ENCODE data around the gene MSH5.
A peak's percentile ranks its signal among the peaks of the same experiment; 100 is the strongest.

Gene MSH5

DNA sequence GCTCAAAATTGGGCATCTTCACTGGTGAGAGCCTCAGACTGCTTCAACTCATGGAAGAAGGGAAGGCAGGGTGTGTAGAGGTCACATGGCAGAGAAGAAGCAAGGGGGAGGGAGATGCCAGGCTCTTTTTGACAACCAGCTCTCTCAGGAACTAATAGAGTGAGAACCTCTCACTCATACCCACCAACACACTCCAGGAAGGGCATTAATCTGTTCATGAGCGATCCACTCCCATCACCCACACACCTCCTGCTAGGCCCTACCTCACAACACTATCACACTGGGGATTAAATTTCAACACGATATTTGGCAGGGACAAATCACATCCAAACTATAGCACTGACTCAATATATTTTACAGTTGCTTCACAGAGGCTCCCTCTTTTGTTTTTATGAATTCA, 2.0 kb downstream of the MSH5 start:
- intact Hi-C loops (cut with micrococcal nuclease) = no loop called here
- Mint-ChIP-seq H3K36me3 (ENCODE audit: low read depth) (peaks cover 51% of the 10 kb centered on the region), H3K9me3 (no peaks in the 10 kb centered on the region), H3K27ac (peak overlapping the region; percentile 20), H3K27me3 (no peaks in the 10 kb centered on the region), H3K4me1 (ENCODE audit: low read depth) (peaks cover 58% of the 10 kb centered on the region), H3K4me3 (no peak overlapping the region)

DNA sequence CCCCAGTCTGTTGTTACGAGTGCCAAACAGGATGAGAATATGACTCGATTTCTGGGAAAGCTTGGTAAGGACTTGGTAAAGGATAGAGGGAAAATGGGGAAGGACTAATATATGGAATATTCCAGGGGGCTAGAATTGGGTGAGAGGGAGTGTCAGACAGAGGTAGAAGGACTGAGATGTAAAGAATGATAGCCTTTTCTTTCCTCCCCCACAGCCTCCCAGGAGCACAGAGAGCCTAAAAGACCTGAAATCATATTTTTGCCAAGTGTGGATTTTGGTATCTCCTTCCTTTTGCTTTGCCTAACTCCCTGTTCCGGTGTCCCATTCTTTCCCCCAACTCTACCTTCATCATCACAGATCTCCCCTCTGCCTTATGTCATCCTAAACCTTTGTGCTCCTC, 3.1 kb downstream of the MSH5 start:
- intact Hi-C loops (cut with micrococcal nuclease) = no loop called here
- peaks cover 52% of the 10 kb centered on the region for H3K4me1 Mint-ChIP-seq (ENCODE audit: low read depth)
- H3K27ac Mint-ChIP-seq = no peak overlapping the region
- H3K9me3 Mint-ChIP-seq = no peaks in the 10 kb centered on the region
- H3K36me3 Mint-ChIP-seq (ENCODE audit: low read depth) = peaks cover 60% of the 10 kb centered on the region
- no peak overlapping the region for H3K4me3 Mint-ChIP-seq
- no peaks in the 10 kb centered on the region for H3K27me3 Mint-ChIP-seq

DNA sequence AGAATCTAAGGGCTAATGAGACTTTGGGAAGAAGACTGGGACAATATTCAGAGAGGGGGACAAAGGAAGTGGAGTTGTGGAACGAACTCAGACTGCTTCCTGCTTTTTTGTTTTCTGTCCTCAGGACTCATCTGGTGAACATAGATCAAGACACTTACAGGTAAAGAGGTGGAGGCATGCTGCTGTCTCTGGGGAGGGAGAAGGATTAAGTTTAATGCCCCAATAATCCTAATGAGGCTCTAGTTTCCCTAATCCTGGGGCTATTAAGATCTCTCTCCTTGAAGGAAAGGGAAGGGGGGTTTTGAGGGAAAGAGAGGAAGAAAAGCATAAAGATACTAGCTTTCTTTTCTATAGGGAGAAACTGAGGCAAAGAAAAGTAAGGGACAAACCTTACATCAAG, 4.6 kb downstream of the MSH5 start:
- Mint-ChIP-seq H3K27ac (peak overlapping the region; percentile 31), H3K27me3 (no peaks in the 10 kb centered on the region), H3K36me3 (ENCODE audit: low read depth) (peaks cover 60% of the 10 kb centered on the region), H3K4me3 (no peak overlapping the region), H3K4me1 (ENCODE audit: low read depth) (peaks cover 37% of the 10 kb centered on the region), H3K9me3 (no peaks in the 10 kb centered on the region)
- intact Hi-C loops (cut with micrococcal nuclease) = no loop called here

DNA sequence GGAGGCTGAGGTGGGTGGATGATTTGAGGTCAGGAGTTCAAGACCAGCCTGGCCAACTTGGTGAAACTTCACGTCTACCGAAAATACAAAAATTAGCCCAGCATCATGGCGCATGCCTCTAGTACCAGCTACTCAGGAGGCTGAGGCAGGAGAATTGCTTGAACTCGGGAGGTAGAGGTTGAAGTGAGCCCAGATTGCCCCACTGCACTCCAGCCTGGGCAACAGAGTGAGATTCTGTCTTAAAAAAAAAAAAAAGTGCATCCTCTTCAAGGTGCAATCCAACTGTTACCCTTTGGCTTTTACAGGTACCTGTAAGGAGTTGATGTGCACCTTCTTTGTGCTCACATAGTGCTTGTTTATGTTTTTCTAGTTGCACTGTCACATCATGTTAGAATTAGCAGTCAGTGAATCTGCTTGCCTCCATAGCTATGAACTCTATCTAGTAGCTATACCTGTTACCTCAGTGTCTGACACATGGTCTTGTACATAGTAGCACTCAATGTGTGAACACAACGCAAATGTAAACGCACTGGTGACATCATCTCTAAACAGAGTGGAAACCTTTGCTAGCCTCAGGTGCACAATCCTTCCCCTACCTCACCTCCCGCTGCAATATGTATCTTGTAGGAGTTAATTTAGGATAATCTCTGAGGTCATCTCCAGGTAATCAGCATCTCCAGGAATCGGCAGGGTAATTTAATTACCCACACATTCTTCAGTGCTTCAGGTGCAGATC, 9.7 kb downstream of the MSH5 start:
- Mint-ChIP-seq H3K27ac (no peak overlapping the region), H3K4me3 (no peak overlapping the region), H3K36me3 (ENCODE audit: low read depth) (peaks cover 28% of the 10 kb centered on the region), H3K9me3 (no peaks in the 10 kb centered on the region), H3K27me3 (no peaks in the 10 kb centered on the region), H3K4me1 (ENCODE audit: low read depth) (peaks cover 6% of the 10 kb centered on the region)
- intact Hi-C loops (cut with micrococcal nuclease) = no loop called here

DNA sequence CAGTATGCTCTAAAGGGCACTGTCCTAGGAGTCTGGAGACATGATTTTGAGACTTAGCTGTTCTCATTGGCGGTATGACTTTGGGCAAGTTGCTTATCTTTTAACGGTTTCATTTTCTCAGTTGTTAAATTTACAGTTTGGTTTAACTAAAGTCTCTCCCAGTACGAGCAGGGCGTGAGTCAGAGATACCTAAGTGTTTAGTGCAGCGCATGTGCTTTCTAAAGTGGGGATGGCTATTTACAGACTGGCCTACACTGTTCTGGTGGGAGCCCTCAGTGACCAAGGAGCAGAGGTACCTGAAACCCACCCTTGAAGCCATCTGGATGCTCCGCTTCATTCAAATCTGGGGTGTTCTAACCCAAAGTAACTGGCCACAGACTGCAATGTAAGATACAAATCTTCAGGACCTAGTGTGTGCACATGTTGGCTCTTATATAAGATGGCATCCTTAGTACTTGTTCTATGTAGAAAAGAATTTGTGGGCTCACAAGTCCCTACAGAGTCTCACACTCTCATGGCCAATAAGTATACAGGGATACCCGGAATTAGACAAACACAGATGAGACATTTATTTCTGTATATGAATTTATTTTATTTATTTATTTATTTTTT, 10.7 kb downstream of the MSH5 start:
- Mint-ChIP-seq H3K27ac (no peak overlapping the region), H3K9me3 (no peaks in the 10 kb centered on the region), H3K4me1 (ENCODE audit: low read depth) (peaks cover 5% of the 10 kb centered on the region), H3K36me3 (ENCODE audit: low read depth) (peaks cover 22% of the 10 kb centered on the region), H3K27me3 (no peaks in the 10 kb centered on the region), H3K4me3 (no peak overlapping the region)
- intact Hi-C loops (cut with micrococcal nuclease) = no loop called here

DNA sequence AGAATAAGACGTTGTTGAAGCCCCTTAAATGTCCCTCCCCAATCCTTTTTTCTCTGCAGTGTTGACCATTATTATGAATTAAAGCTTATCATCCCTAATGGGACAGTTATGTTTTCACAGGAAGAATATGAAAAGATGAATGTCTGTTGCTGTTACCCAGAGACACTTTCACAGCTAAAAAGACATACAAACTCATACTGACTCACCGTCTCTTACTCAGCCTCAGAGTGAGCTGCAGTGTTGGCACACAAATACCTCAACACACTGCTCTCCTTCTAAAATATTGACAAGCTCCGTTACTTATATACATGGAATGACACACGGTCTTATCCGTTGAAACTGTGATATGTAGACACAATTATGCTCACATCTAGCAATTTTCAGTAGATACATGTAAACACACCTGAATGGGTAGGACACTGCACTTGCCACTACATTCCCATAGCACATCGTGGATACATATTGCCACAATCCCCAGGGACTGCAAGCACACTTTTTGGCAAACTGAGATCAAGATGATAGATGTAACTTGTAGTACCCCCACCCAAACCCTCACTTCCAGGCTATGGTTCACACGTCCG, 13.0 kb downstream of the MSH5 start:
- H3K4me1 Mint-ChIP-seq (ENCODE audit: low read depth) = no peaks in the 10 kb centered on the region
- no peaks in the 10 kb centered on the region for H3K27me3 Mint-ChIP-seq
- no peaks in the 10 kb centered on the region for H3K9me3 Mint-ChIP-seq
- H3K4me3 Mint-ChIP-seq = no peak overlapping the region
- intact Hi-C loops (cut with micrococcal nuclease) = no loop called here
- no peak overlapping the region for H3K27ac Mint-ChIP-seq
- peaks cover under 1% of the 10 kb centered on the region for H3K36me3 Mint-ChIP-seq (ENCODE audit: low read depth)

DNA sequence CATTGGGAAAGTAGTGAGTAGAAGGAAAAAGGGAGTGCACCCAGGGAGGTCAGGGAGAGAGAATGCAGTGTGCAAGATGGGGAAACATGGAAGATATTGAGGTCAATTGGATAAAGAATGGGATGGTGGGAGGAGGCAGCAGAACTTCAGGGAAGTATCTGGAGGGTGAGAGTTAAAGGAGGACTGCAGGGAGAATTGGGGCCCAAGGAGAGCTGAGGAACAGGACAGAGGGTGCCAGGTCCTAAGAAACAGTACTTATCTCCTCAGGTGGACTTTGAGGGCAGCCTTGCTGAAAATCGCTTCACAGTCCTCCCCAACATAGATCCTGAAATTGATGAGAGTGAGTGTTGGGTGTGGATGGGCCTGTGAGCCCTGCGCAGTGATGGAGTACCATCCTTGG, 18.5 kb downstream of the MSH5 start:
- Mint-ChIP-seq H3K9me3 (no peaks in the 10 kb centered on the region), H3K27ac (no peak overlapping the region), H3K4me1 (ENCODE audit: low read depth) (peaks cover under 1% of the 10 kb centered on the region), H3K4me3 (no peak overlapping the region), H3K36me3 (ENCODE audit: low read depth) (peaks cover 46% of the 10 kb centered on the region), H3K27me3 (no peaks in the 10 kb centered on the region)
- intact Hi-C loops (cut with micrococcal nuclease) = no loop called here

DNA sequence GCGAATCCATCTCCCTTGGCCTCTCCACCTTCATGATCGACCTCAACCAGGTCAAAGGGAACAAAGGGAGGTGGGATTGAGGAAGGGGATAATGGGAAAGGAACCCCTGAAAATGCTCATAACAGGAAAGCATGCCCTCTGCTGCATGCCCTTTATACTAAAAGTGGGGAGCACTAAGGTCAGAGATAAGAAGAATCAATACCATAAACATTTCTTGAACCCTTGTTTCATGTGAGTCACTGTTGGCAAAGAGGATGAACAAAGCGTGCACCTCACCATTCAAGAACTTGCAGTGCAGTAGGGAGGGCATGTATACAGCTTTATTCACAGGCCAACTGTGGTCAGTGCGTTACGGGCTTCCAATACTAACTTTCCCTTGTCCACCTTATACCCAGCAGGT, 21.0 kb downstream of the MSH5 start:
- H3K27ac Mint-ChIP-seq = no peak overlapping the region

DNA sequence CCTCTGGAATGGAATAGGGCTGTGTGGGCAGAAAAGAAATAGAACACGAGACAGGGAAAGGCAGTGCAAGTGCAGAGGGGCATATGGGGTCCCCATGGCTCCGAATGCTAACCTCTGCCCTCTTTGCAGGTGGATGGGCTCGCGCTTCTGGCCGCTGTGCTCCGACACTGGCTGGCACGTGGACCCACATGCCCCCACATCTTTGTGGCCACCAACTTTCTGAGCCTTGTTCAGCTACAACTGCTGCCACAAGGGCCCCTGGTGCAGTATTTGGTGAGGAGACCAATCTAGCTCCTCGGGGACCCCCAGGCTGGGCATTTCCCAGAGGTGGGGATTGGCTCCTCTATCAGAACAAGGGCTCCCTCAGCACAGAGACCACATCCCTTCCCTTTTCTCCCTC, 21.5 kb downstream of the MSH5 start:
- Mint-ChIP-seq H3K4me3 (no peak overlapping the region), H3K27me3 (peaks cover 3% of the 10 kb centered on the region), H3K9me3 (no peaks in the 10 kb centered on the region), H3K27ac (no peak overlapping the region), H3K36me3 (ENCODE audit: low read depth) (peaks cover 52% of the 10 kb centered on the region), H3K4me1 (ENCODE audit: low read depth) (peaks cover 10% of the 10 kb centered on the region)
- intact Hi-C loops (cut with micrococcal nuclease) = no loop called here

More for the DNA sequence above, 21.0 kb downstream of the MSH5 start:
- peaks cover 10% of the 10 kb centered on the region for H3K4me1 Mint-ChIP-seq (ENCODE audit: low read depth)
- H3K36me3 Mint-ChIP-seq (ENCODE audit: low read depth) = peaks cover 52% of the 10 kb centered on the region
- H3K9me3 Mint-ChIP-seq = no peaks in the 10 kb centered on the region
- no peak overlapping the region for H3K4me3 Mint-ChIP-seq
- H3K27me3 Mint-ChIP-seq = peaks cover under 1% of the 10 kb centered on the region
- intact Hi-C loops (cut with micrococcal nuclease) = no loop called here

DNA sequence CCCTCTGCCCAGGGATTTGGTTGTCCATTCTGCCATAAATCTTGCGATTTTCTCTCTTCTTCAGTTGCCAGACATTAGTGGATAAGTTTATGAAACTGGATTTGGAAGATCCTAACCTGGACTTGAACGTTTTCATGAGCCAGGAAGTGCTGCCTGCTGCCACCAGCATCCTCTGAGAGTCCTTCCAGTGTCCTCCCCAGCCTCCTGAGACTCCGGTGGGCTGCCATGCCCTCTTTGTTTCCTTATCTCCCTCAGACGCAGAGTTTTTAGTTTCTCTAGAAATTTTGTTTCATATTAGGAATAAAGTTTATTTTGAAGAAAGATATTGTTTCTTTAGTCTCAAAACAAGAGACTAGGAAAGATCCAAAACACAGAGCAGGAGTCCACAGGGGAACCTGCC, 22.6 kb downstream of the MSH5 start, which contains the start of gene SAPCD1:
SAPCD1 (plus strand) TSS at position 301 of the 400 bp plus-strand sequence. CDS start 399 bp downstream, outside the sequence.
- Mint-ChIP-seq H3K4me3 (no peak within 1 kb of the TSS), H3K4me1 (ENCODE audit: low read depth) (peaks cover 14% of the 10 kb centered on the region), H3K27ac (no peak within 1 kb of the TSS), H3K9me3 (no peaks in the 10 kb centered on the region), H3K36me3 (ENCODE audit: low read depth) (peaks cover 52% of the 10 kb centered on the region), H3K27me3 (peaks cover 3% of the 10 kb centered on the region)
- intact Hi-C loops (cut with micrococcal nuclease) = no loop called here

DNA sequence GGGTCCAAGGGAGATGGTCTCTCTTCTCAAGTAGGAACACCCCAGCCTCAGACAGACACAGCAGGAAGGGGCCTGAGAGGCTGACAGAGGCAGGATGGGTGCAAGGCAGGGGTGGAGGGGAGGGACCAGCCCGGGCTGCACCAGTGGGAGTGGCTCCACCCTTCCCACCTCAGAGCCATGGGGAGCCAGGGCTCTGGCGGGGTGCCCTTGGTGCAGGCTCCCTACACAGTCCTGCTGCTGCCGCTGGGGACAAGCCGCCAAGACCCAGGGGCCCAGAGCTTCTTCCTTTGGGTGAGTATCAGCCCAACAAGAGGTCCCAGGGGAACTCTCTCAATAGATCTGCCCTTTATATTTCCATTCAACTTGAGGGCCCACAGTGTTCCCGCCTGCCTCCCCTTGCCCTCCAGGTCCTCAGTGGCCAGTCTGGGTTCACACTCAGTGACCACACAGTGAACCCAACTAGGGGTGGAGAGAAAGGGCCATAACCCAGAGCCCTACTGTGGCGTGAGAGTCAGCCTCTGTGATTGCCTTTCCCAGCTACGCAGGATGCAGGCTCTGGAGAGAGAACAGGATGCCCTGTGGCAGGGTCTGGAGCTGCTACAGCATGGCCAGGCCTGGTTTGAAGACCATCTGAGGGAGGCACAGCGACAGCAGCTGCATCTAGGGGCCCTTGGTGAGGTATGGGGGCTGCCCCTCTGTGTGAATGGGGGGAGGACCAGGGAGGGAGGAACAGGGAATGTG, 23.2 kb downstream of the MSH5 start:
- Mint-ChIP-seq H3K4me1 (ENCODE audit: low read depth) (peaks cover 21% of the 10 kb centered on the region), H3K4me3 (no peak overlapping the region), H3K9me3 (no peaks in the 10 kb centered on the region), H3K27ac (no peak overlapping the region), H3K36me3 (ENCODE audit: low read depth) (peaks cover 49% of the 10 kb centered on the region), H3K27me3 (peaks cover 3% of the 10 kb centered on the region)
- intact Hi-C loops (cut with micrococcal nuclease) = no loop called here

DNA sequence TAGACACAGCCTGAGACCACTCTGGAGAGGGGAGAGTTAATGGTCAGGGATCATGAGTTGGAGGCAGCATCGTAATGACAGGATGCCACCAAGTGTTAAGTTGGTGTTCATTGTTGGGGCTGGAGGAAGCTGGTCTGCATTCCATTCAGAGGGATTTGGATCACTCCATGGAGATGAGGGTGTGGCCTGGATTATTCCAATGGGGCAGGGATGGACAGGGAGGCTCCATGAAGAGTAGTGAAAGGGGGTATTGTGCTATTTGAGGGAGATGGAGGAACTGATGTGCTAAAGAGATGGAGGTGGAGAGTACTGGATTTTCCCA, 23.8 kb downstream of the MSH5 start:
- Mint-ChIP-seq H3K27ac (no peak overlapping the region), H3K9me3 (no peaks in the 10 kb centered on the region), H3K4me3 (no peak overlapping the region), H3K4me1 (ENCODE audit: low read depth) (peaks cover 26% of the 10 kb centered on the region), H3K27me3 (peaks cover 3% of the 10 kb centered on the region), H3K36me3 (ENCODE audit: low read depth) (peaks cover 46% of the 10 kb centered on the region)
- intact Hi-C loops (cut with micrococcal nuclease) = no loop called here

DNA sequence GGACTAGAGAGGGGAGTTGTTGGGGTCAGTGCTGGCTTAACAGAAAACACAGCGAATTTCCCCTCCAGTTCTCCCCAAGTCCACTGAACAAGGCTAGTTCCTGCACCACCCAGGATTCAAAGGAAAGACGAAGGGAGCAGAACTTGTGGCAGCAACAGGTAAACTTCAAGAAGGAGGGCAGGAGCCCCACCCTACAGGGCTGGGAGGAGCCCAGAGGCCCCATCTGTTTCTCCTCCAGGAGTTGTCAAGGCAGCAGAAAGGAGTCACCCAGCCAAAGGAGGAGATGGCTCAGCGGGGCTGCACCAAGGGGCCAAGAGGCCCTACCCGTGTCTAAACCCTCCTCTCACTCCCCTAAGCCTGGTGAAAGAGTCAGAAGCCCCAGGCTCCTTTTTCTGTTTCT, 24.4 kb downstream of the MSH5 start:
- intact Hi-C loops (cut with micrococcal nuclease) = no loop called here
- no peak overlapping the region for H3K27ac Mint-ChIP-seq
- peaks cover 3% of the 10 kb centered on the region for H3K27me3 Mint-ChIP-seq
- no peak overlapping the region for H3K4me3 Mint-ChIP-seq
- H3K9me3 Mint-ChIP-seq = no peaks in the 10 kb centered on the region
- H3K36me3 Mint-ChIP-seq (ENCODE audit: low read depth) = peaks cover 41% of the 10 kb centered on the region
- peaks cover 32% of the 10 kb centered on the region for H3K4me1 Mint-ChIP-seq (ENCODE audit: low read depth)

DNA sequence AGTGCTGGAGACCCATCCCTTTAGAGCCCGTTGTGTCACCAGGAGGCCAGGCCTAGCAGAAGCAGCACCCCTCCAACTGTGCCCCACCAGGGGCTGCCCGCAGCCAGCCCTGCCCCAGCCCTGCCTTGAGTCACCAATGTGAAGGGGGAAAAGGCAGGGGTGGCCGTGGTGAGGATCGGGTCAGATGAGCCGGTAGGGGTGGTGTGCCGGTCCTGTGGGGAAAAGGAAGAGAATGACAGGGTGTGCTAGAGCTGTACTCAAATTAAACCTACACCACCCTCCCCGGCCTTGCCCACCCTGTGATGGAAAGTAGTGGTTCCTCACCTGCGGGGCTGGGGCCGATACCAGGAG, 25.7 kb downstream of the MSH5 start:
- intact Hi-C loops (cut with micrococcal nuclease) = no loop called here
- Mint-ChIP-seq H3K36me3 (ENCODE audit: low read depth) (peaks cover 28% of the 10 kb centered on the region), H3K4me3 (no peak overlapping the region), H3K27me3 (peaks cover 3% of the 10 kb centered on the region), H3K9me3 (no peaks in the 10 kb centered on the region), H3K27ac (peak overlapping the region; percentile 33), H3K4me1 (ENCODE audit: low read depth) (peaks cover 42% of the 10 kb centered on the region)
